ENCODE results near the gene FABP3.

DNA sequence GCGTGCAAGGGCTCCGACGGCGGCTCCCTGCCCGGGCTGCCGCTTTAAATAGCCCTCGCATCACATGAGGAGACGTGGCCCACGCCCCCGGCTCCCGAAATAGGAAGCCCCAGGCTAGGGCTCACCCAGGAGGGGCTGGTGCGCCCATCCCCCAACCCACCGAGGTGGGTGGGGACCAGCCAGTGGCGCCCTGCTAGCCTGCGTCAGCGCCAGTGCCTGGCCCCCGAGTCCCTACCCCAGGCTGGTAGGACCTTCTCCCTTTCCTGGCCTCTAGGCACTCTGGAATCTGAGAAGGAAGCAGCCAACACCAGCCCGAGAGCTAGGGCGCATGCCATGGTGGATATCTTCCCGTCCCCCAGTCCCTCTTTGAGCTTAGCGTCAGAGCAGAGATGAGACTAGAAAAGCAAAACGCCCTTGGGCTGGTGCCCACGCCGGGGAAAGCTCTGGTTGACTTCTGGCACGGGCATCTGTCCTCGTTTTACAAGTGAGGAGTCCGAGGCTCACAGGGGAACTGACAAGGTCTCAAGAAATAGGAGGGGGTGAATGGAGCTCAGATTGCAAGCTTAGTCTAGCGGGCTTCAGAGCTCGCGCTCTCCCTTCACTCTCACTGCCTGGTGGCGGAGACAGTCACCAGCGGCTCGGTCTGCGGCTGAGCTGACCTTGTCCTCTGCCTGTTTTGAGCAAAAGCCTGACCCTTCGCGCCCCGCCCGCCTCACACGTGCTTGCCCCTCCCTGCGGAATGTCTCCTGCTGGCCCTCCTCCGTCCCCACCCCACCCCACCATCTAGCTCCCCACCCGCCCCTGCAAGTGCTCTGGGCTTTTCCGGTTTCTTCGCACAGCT is at the start of gene FABP3:
- TF ChIP-seq MYC (IDR thresholded peaks at IDR 0.05; ENCODE audit: borderline replicate concordance, low read length) (no peak), CHD2 (IDR thresholded peaks at IDR 0.05; ENCODE audit: low read length, partially characterized antibody) (no peak), NPAS2 (CRISPR knock-in tag; IDR thresholded peaks at IDR 0.05; ENCODE audit: borderline replicate concordance) (no peak), POLR2A (IDR thresholded peaks at IDR 0.05; ENCODE audit: low read length) (no peak), SREBF2 (IDR thresholded peaks at IDR 0.05) (no peak), RAD21 (conservative IDR thresholded peaks at IDR 0.05 in 1 of 2, IDR thresholded peaks at IDR 0.05 in 1 of 2) (no peak), CHD4 (IDR thresholded peaks at IDR 0.05; ENCODE audit: borderline replicate concordance) (no peak), ESRRA (IDR thresholded peaks at IDR 0.05; ENCODE audit: borderline replicate concordance, low read length) (no peak), RARB (CRISPR knock-in tag; IDR thresholded peaks at IDR 0.05) (no peak)
- TF ChIP-seq, protein P1, sequence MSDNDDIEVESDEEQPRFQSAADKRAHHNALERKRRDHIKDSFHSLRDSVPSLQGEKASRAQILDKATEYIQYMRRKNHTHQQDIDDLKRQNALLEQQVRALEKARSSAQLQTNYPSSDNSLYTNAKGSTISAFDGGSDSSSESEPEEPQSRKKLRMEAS (IDR thresholded peaks at IDR 0.05): no peak
- TF ChIP-seq, protein P2, sequence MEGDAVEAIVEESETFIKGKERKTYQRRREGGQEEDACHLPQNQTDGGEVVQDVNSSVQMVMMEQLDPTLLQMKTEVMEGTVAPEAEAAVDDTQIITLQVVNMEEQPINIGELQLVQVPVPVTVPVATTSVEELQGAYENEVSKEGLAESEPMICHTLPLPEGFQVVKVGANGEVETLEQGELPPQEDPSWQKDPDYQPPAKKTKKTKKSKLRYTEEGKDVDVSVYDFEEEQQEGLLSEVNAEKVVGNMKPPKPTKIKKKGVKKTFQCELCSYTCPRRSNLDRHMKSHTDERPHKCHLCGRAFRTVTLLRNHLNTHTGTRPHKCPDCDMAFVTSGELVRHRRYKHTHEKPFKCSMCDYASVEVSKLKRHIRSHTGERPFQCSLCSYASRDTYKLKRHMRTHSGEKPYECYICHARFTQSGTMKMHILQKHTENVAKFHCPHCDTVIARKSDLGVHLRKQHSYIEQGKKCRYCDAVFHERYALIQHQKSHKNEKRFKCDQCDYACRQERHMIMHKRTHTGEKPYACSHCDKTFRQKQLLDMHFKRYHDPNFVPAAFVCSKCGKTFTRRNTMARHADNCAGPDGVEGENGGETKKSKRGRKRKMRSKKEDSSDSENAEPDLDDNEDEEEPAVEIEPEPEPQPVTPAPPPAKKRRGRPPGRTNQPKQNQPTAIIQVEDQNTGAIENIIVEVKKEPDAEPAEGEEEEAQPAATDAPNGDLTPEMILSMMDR (IDR thresholded peaks at IDR 0.05): no peak
- TF ChIP-seq, protein P3, sequence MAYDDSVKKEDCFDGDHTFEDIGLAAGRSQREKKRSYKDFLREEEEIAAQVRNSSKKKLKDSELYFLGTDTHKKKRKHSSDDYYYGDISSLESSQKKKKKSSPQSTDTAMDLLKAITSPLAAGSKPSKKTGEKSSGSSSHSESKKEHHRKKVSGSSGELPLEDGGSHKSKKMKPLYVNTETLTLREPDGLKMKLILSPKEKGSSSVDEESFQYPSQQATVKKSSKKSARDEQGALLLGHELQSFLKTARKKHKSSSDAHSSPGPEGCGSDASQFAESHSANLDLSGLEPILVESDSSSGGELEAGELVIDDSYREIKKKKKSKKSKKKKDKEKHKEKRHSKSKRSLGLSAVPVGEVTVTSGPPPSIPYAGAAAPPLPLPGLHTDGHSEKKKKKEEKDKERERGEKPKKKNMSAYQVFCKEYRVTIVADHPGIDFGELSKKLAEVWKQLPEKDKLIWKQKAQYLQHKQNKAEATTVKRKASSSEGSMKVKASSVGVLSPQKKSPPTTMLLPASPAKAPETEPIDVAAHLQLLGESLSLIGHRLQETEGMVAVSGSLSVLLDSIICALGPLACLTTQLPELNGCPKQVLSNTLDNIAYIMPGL (CRISPR knock-in tag; IDR thresholded peaks at IDR 0.05; ENCODE audit: borderline replicate concordance): no peak

Data from A549 (cell line).